ENCODE measurements around the gene SPESP1.
"Not testable (repeated sequence)": the region's sequence is repeated elsewhere in the genome, so short reads cannot be mapped to it uniquely, and the experiment has no call there.

The SPESP1 gene

GRCh38 chr15:68958597-68958996 is 28.3 kb downstream of the SPESP1 start:
- no peak for DNase-seq (ENCODE audit: low spot score)
- no peak for TF ChIP-seq CTCF (IDR thresholded peaks at IDR 0.05; ENCODE audit: extremely low read depth, missing control alignments)

- TF ChIP-seq CTCF (IDR thresholded peaks at IDR 0.05; ENCODE audit: extremely low read depth, missing control alignments): no peak
- DNase-seq (ENCODE audit: low spot score): no peak
Measured at GRCh38 chr15:68962465-68962864, 32.1 kb downstream of the SPESP1 start.

DNA sequence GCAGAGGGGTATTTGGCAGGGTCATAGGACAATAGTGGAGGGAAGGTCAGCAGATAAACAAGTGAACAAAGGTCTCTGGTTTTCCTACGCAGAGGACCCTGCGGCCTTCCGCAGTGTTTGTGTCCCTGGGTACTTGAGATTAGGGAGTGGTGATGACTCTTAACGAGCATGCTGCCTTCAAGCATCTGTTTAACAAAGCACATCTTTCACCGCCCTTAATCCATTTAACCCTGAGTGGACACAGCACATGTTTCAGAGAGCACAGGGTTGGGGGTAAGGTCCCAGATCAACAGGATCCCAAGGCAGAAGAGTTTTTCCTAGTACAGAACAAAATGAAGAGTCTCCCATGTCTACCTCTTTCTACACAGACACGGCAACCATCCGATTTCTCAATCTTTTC is 33.4 kb downstream of the SPESP1 start:
- not testable (repeated sequence) for DNase-seq (ENCODE audit: low spot score)

DNA sequence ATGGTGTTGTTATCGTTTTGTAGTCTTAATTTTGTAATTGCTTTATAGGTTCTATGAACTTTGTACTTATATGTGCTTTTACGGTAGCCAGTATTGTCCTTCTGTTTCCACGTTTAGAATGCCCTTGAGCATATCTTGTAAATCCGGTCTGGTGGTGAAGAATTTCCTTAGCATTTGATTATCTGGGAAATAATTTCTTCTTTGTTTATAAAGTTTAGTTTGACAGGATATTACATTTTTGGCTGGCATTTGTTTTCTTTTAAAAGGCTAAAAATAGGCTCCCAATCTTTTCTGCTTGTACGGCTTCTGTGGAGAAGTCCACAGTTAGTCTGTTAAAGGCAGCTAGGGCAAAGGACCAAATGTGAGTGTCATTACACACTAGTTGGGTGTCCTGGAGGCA is 36.7 kb downstream of the SPESP1 start:
- no peak for TF ChIP-seq CTCF (IDR thresholded peaks at IDR 0.05; ENCODE audit: extremely low read depth, missing control alignments)
- no peak for DNase-seq (ENCODE audit: low spot score)

DNA sequence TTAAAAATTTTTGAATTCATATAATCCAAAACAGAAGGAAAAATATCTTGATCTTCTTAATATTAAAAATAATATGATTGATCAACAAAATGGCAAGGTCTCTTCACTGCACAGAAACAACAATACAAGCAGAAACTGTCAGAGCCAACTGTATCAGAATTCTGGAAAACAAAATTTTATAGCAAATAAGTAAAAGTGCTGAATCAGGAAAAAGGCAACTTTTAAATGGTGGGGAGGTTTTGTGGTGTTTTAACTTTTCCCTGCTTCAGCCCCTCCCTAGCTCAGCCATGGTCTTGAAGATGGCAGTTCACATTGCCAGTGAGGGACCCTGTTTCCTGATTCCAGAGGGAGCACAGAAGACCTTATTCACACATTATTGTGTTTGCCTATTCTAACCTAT is 37.6 kb downstream of the SPESP1 start:
- DNase-seq (ENCODE audit: low spot score): no peak
- no peak for TF ChIP-seq CTCF (IDR thresholded peaks at IDR 0.05; ENCODE audit: extremely low read depth, missing control alignments)

DNA sequence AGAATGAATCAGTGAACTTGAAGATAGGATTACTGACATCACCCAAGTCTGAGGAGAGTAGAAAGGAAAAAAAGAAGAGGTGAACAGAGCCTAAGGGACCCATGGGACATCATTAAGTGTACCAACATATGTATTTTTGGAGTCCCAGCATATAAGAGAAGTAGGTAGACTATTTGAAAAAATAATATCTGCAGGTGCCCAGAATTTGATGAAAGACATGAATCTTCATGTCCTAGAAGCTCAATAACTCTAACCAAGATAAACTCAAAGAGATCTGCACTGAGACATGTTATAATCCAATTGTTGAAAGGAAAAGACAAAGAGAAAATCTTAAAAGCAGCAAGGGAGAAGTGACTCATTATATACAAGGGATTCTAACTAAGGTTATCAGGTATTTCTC is 39.0 kb downstream of the SPESP1 start:
- no peak for TF ChIP-seq CTCF (IDR thresholded peaks at IDR 0.05; ENCODE audit: extremely low read depth, missing control alignments)
- no peak for DNase-seq (ENCODE audit: low spot score)

GRCh38 chr15:68972201-68973065 is 42.1 kb downstream of the SPESP1 start:
- no peak for TF ChIP-seq CTCF (IDR thresholded peaks at IDR 0.05; ENCODE audit: extremely low read depth, missing control alignments)
- no peak for DNase-seq (ENCODE audit: low spot score)

GRCh38 chr15:68975651-68976160 is 45.4 kb downstream of the SPESP1 start:
- not testable (repeated sequence) for DNase-seq (ENCODE audit: low spot score)

DNA sequence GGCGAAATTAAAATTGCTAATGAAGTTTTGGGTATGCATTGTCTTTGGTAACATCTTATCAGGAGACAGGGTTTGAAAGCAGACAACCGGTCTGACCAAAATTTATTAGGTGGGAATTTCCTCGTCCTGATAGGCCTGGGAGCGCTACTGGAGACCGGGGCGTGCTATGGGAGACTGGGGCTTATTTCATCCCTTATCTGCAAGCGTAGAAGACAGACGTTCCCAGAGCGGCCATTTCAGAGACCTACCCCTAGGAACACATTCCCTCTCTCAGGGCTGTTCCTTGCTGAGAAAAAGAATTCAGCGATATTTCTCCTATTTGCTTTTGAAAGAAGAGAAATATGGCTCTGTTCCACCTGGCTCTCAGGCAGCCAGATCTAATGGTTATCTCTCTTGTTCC is 47.1 kb downstream of the SPESP1 start:
- DNase-seq (ENCODE audit: low spot score): not testable (repeated sequence)
